HepG2 (cell line): ENCODE data around the gene CCDC106. TPM values are rescaled to one million over a fixed set of nuclear protein-coding genes. Genes with fewer than 3 reads are reported as not detected.

Source experiments
- ATRX ChIP-seq: sonication (generic); formaldehyde crosslinking; IDR thresholded peaks from 2 replicates; pipeline ENCODE4 v1.4.0; 2020; ENCODE audit warnings: missing genetic modification reagents, borderline replicate concordance
- IKZF4 ChIP-seq: sonication (generic); formaldehyde crosslinking; IDR thresholded peaks from 2 replicates; pipeline ENCODE4 v1.5.1; 2020; ENCODE audit warnings: borderline replicate concordance, mild to moderate bottlenecking, low read depth, missing genetic modification reagents; ENCODE audit errors: not compliant biosample characterization
- RELA ChIP-seq: sonication (generic); formaldehyde crosslinking; IDR thresholded peaks from 2 replicates; pipeline ENCODE4 v1.4.0; 2020; ENCODE audit warnings: missing genetic modification reagents
- SATB2 ChIP-seq: sonication (generic); formaldehyde crosslinking; IDR thresholded peaks from 2 replicates; pipeline ENCODE4 v1.5.0; 2020; ENCODE audit warnings: missing genetic modification reagents
- ZBTB20 ChIP-seq: sonication (generic); formaldehyde crosslinking; IDR thresholded peaks from 2 replicates; pipeline ENCODE4 v1.8.1; 2023; ENCODE audit warnings: missing genetic modification reagents, low read depth, mild to moderate bottlenecking, borderline replicate concordance
- ZKSCAN1 ChIP-seq: fragments of 150-350 bp; IDR thresholded peaks from 2 replicates; pipeline ENCODE4 v1.6.1; 2014; ENCODE audit warnings: low read length
- ZNF20 ChIP-seq: sonication (generic); formaldehyde crosslinking; IDR thresholded peaks from 2 replicates; pipeline ENCODE4 v1.4.0; 2020; ENCODE audit warnings: mild to moderate bottlenecking, moderate library complexity, missing genetic modification reagents
- ZNF543 ChIP-seq: sonication (generic); formaldehyde crosslinking; IDR thresholded peaks from 2 replicates; pipeline ENCODE4 v1.4.0; 2020; ENCODE audit warnings: mild to moderate bottlenecking, missing genetic modification reagents
- ZNF580 ChIP-seq: IDR thresholded peaks from 2 replicates; pipeline ENCODE4 v1.6.1; 2016; ENCODE audit warnings: low read depth, borderline replicate concordance
- ZNF761 ChIP-seq: sonication (generic); formaldehyde crosslinking; conservative IDR thresholded peaks from 2 replicates; pipeline ENCODE4 v1.4.0; 2020; ENCODE audit warnings: mild to moderate bottlenecking, missing genetic modification reagents
- ZNF773 ChIP-seq: sonication (generic); formaldehyde crosslinking; IDR thresholded peaks from 2 replicates; pipeline ENCODE4 v1.4.0; 2020; ENCODE audit warnings: missing genetic modification reagents, borderline replicate concordance
- polyA plus RNA-seq, 8 experiments: library from polyadenylated mRNA; depleted of rRNA in 3 of 8; stranded (reverse) in 7 of 8; unstranded in 1 of 8; fragments of >200 nt; fragmentation: Illumina TruSeq in 4 of 8; extraction: Trizol in 4 of 8; gene quantifications; 2 replicates each; pipeline versions ENCODE4 v1.2.1 to v1.2.3, GENCODE V29; 2011 to 2016; ENCODE audit warnings: low read depth in 4 of 8, missing spikeins in 1 of 8, mixed read lengths in 1 of 8; ENCODE audit not compliant: insufficient read depth in 1 of 8
- total RNA-seq, 5 experiments: library from RNA; depleted of rRNA; stranded (reverse); fragments of >200 nt; fragmentation: Illumina TruSeq; extraction: Trizol; gene quantifications; 2 replicates each; pipeline ENCODE4 v1.2.3, GENCODE V29; 2016; ENCODE audit warnings: low read depth in 1 of 5
- TF ChIP-seq, protein P1 (sequence below): sonication (generic); formaldehyde crosslinking; conservative IDR thresholded peaks from 2 replicates; pipeline ENCODE4 v1.5.0; 2020; ENCODE audit warnings: missing genetic modification reagents
- TF ChIP-seq, protein P2 (sequence below): sonication (generic); formaldehyde crosslinking; IDR thresholded peaks from 2 replicates; pipeline ENCODE4 v1.5.1; 2020; ENCODE audit warnings: missing genetic modification reagents, mild to moderate bottlenecking, borderline replicate concordance

Gene CCDC106
- total and polyA plus RNA-seq, 2 of the 13 experiments (the other 11 are each of a cell fraction or from before 2014, with no cell fraction given) = 4.7 to 8.8 TPM

DNA sequence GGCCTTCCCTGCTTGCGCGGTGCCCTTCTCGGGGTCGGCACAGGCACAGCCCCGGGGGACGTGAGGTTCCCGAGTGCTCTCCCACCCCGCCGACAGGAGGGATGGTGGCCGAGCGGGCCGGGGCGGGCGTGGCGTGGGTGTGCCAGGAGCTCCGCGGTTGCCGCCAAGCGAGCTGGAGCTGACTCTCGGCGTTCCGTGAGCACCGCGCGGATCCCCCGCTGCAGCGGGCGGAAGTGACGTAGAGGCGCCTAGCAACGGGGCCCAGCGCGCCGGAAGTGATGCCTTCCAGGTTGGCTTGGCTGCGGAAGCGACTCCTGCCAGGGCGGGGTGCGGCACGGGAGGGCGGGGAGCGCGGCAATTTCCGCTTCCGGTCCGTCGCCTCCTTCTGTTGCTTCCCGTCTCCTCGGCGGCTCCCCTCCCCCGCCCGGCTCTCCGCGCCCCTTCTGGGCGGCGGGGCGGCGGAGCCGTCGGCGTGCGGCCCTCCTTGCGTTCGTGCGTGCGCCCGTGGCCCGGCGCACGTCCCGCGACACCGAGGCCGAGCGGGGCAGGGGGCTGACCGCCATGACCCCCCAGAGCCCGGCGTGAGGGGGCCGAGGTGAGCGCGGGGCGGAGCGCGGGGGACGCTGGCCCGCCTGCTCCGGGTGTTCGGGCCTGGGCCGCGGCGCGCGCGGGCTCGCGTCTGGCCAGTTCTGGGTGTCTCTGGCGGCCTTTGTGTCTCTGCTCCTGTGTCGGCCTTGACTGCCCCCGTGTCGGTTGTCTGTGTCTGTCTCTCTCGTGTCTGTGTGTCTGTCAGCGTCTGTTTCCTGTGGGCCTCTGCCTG, 27.0 kb downstream of the CCDC106 start, which contains the start of gene EPN1 (continued):
- TF ChIP-seq, protein P1, sequence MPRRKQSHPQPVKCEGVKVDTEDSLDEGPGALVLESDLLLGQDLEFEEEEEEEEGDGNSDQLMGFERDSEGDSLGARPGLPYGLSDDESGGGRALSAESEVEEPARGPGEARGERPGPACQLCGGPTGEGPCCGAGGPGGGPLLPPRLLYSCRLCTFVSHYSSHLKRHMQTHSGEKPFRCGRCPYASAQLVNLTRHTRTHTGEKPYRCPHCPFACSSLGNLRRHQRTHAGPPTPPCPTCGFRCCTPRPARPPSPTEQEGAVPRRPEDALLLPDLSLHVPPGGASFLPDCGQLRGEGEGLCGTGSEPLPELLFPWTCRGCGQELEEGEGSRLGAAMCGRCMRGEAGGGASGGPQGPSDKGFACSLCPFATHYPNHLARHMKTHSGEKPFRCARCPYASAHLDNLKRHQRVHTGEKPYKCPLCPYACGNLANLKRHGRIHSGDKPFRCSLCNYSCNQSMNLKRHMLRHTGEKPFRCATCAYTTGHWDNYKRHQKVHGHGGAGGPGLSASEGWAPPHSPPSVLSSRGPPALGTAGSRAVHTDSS (CRISPR knock-in tag) = no peak
- no peak; the same call in 1 of the 2 replicates for TF ChIP-seq RELA (CRISPR knock-in tag)
- no peak for TF ChIP-seq SATB2 (CRISPR knock-in tag)
- TF ChIP-seq ZNF543 (CRISPR knock-in tag) = no peak
- TF ChIP-seq ZNF20 (CRISPR knock-in tag) = no peak
- TF ChIP-seq ZKSCAN1 = no peak
- peak; percentile 72; the same call in 1 of the 2 replicates for TF ChIP-seq ZNF761 (CRISPR knock-in tag)
- 0 out of 2 replicates have a peak, but pooled peaks have one; percentile 65 for TF ChIP-seq ZNF773 (CRISPR knock-in tag)
- TF ChIP-seq IKZF4 (CRISPR knock-in tag) = no peak
- no peak for TF ChIP-seq ZBTB20 (CRISPR knock-in tag)
- TF ChIP-seq ATRX = no peak
- TF ChIP-seq, protein P2, sequence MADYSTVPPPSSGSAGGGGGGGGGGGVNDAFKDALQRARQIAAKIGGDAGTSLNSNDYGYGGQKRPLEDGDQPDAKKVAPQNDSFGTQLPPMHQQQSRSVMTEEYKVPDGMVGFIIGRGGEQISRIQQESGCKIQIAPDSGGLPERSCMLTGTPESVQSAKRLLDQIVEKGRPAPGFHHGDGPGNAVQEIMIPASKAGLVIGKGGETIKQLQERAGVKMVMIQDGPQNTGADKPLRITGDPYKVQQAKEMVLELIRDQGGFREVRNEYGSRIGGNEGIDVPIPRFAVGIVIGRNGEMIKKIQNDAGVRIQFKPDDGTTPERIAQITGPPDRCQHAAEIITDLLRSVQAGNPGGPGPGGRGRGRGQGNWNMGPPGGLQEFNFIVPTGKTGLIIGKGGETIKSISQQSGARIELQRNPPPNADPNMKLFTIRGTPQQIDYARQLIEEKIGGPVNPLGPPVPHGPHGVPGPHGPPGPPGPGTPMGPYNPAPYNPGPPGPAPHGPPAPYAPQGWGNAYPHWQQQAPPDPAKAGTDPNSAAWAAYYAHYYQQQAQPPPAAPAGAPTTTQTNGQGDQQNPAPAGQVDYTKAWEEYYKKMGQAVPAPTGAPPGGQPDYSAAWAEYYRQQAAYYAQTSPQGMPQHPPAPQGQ = no peak
- peak; percentile 42; the same call in 1 of the 2 replicates for TF ChIP-seq ZNF580 (CRISPR knock-in tag)
